H4 (cell line): Measurements from ENCODE around the gene CYP2B6. TPM values are rescaled to one million over a fixed set of nuclear protein-coding genes. Genes with fewer than 3 reads are reported as not detected.
A peak's percentile ranks its signal among the peaks of the same experiment; 100 is the strongest.
"Not testable (repeated sequence)": the region's sequence is repeated elsewhere in the genome, so short reads cannot be mapped to it uniquely, and the experiment has no call there.

Experiments used
- DNase-seq: peaks from one replicate; pipeline ENCODE4 v3.0.0-alpha.2; 2015; ENCODE audit warnings: low spot score
- total RNA-seq: library from RNA; depleted of rRNA; stranded (reverse); fragments of >200 nt; shearing (Covaris generic); gene quantifications from 2 replicates; pipeline ENCODE4 v1.2.3, GENCODE V29; 2014; rRNA removed

CYP2B6 gene
- total RNA-seq = not detected in 2 replicates

GRCh38 chr19:40990972-40991381 is at the start of gene CYP2B6:
Gene CYP2B6 (plus strand): TSS chr19:40991282. CDS start chr19:40991306, 24 bp downstream.
- DNase-seq = no peak

- no peak for DNase-seq
Observed at GRCh38 chr19:40941481-40942219, 49.4 kb upstream of the CYP2B6 start.

GRCh38 chr19:40945645-40946044 is 45.4 kb upstream of the CYP2B6 start:
- DNase-seq = no peak

- no peak for DNase-seq
Observed at GRCh38 chr19:40947114-40947513, 44.0 kb upstream of the CYP2B6 start.

- DNase-seq = no peak
Observed at GRCh38 chr19:40947573-40947972, 43.5 kb upstream of the CYP2B6 start.

- no peak for DNase-seq
Observed at GRCh38 chr19:40948580-40949299, 42.3 kb upstream of the CYP2B6 start.

- no peak for DNase-seq
Observed at GRCh38 chr19:40954573-40954972, 36.5 kb upstream of the CYP2B6 start.

- no peak for DNase-seq
Observed at GRCh38 chr19:40959338-40959737, 31.7 kb upstream of the CYP2B6 start.

- DNase-seq = no peak
Observed at GRCh38 chr19:40960062-40960685, 30.9 kb upstream of the CYP2B6 start.

- DNase-seq = no peak
Observed at GRCh38 chr19:40960780-40961179, 30.3 kb upstream of the CYP2B6 start.

GRCh38 chr19:40962460-40962961 is 28.6 kb upstream of the CYP2B6 start:
- DNase-seq = peak; percentile 83

- not testable (repeated sequence) for DNase-seq
Observed at GRCh38 chr19:40964361-40964760, 26.7 kb upstream of the CYP2B6 start.

GRCh38 chr19:40965351-40965750 is 25.7 kb upstream of the CYP2B6 start:
- DNase-seq = not testable (repeated sequence)

GRCh38 chr19:40966591-40966990 is 24.5 kb upstream of the CYP2B6 start:
- not testable (repeated sequence) for DNase-seq

GRCh38 chr19:40968065-40968464 is 23.0 kb upstream of the CYP2B6 start:
- DNase-seq = not testable (repeated sequence)

- DNase-seq = not testable (repeated sequence)
Observed at GRCh38 chr19:40969721-40970120, 21.4 kb upstream of the CYP2B6 start.

- DNase-seq = not testable (repeated sequence)
Observed at GRCh38 chr19:40970396-40971345, 20.4 kb upstream of the CYP2B6 start.

GRCh38 chr19:40974633-40975037 is 16.4 kb upstream of the CYP2B6 start:
- DNase-seq = peak; percentile 76

- DNase-seq = no peak
Observed at GRCh38 chr19:40976134-40976533, 14.9 kb upstream of the CYP2B6 start.

- no peak for DNase-seq
Observed at GRCh38 chr19:40976724-40977123, 14.4 kb upstream of the CYP2B6 start.

GRCh38 chr19:40979759-40980158 is 11.3 kb upstream of the CYP2B6 start:
- not testable (repeated sequence) for DNase-seq
